Stimulated activated CD8-positive, alpha-beta memory T cell treated with anti-CD3 and anti-CD28 coated beads, Interleukin-12 subunit alpha, Interleukin-12 subunit beta, amount 100 ng/mL, for 1 hour (primary cell): ENCODE measurements around the gene NSG2.
"Not testable (repeated sequence)": the region's sequence is repeated elsewhere in the genome, so short reads cannot be mapped to it uniquely, and the experiment has no call there.

Source experiments
- DNase-seq: peaks from one replicate; pipeline ENCODE4 v3.0.0-alpha.2; 2020; ENCODE audit warnings: low read depth

Gene NSG2

DNA sequence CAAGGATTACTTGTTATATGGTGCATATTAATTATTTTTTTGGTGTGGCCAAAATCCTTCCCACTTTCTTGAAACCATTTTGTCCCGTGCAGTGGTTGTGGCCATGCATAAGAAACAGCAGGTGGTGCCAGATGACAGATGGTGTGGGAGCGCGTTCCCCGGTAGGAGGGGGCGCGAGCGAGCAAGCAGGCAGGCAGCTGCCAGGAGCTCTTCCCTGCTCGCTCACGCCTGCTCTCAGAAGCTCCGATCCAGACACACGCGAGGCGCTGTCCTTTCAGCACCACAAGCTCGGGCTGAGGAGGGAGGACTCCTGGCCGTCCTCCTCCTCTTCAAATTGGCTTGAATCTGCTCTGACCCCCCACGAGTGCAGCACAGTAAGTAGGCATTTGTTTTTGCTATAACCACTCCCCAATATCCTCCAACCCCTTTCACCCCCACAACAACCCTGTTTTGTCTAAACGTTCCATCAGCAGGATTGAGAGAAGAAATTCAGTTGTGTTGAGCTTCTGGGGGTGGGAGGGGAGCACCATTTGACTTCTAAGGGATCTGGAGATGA is at the start of gene NSG2:
TSS of gene NSG2 (plus strand) at position 237 of the 556 bp plus-strand sequence. CDS start 1,050 bp downstream, outside the sequence.
- DNase-seq = no peak

DNA sequence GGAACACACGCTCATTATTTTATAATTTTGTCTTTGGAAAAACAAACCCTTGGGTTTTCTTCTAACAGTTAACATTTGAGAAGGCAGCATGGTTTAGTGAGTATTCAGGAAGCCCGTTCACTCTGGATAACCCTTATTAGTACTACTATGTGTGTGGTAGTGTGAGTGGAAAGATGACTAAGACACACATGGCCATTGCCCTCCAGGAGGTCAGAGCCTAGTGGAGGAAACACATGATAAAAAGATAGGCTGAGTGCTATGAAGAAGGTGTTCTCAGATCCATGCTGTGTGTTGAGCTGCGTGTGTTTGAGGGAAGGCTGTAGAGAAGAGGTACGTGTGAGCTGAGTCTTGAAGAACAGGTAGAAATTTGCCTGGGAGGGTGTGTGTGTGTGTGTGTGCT is 48.2 kb upstream of the NSG2 start:
- no peak for DNase-seq

DNA sequence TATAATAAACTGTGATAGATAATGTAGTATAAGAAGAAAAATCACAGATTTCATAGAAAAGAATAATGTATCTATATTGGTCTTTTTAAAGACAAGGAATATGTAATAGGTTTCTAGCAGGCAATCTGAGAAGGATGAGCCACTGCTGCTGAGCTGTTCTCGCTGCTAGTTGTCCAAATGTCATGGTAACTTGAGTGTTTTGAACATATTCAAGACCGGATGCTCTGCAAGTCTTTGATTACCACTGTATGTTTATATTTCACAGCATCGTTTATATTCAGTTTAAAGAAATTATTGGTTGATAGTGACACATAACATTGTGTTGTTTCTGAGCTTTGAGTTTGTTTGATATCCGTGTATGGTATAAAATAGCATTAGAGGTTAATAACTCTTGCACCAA is 47.0 kb upstream of the NSG2 start:
- no peak for DNase-seq

DNA sequence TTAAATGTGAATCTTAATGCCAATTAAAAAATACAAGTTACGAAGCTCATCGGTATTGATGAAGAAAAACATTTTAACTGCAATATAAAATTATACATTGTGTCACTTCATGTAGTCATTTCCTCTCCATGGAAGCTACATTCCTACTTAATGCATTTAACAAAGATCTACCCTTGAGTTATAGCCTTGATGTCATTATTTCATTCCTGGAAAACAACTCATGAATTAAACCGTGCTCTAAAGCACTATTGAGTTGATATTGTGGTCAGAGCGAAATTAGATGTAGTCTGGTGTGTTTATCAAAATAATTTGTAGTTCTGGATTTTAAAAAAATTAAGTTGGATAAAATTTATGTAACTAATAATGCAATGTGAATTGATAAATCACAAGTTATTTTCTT is 45.4 kb upstream of the NSG2 start:
- no peak for DNase-seq

DNA sequence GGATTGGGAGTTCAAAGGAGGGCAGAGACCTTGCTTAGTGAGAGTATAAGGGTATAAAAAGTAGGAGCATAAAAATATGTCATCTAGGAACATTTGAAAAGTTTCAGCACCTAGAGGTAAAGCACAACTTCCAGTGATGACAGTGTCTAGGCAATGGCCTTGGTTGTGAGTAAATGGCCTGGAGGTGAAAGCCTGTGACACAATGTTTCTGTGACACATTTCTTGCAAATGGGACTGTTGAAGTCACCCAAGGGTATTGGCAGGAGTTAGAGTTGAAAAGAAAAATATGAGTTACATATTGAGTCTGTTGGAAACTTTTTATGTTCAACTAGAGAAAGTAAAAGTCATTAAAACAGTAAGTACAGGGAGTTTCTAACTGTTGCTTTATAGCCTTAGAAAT is 41.7 kb upstream of the NSG2 start:
- no peak for DNase-seq

DNA sequence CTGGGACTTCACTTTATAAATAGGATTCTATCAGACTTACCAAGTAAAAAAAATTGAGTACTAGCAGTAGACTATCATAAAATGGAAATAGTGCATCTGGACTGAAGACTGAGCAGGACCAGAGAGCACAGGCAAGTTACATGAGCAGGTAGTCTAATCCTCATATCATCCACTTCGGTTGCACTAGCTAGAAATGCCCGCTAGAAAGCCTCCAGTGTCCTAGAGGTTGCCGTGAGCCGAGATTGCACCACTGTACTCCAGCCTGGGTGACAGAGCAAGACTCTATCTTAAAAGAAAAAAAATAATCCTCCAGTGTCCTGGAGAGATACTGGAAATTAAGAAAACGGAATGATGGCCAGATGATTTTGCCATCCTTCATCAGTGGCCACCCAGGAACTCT is 36.6 kb upstream of the NSG2 start:
- DNase-seq = no peak

DNA sequence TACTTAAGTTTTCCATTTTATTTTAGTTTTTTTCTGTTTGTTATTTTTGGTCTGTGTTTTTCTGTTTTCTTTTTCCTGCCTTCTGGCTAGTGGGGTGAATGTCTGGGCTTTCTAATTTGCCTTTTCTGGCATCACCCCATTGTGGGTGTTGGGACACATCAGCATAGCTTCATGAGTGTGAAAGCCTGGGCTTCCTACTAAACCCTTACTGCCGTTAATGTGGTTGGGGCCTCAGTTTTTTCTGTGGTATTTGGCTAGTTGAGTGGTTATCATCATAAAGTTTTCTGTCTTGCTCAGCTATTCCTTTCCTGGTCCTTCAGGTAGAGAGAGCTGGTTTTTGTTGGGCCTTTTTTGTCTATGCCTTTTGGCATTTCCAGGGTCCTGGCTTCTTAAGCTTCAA is 35.1 kb upstream of the NSG2 start:
- DNase-seq = no peak

DNA sequence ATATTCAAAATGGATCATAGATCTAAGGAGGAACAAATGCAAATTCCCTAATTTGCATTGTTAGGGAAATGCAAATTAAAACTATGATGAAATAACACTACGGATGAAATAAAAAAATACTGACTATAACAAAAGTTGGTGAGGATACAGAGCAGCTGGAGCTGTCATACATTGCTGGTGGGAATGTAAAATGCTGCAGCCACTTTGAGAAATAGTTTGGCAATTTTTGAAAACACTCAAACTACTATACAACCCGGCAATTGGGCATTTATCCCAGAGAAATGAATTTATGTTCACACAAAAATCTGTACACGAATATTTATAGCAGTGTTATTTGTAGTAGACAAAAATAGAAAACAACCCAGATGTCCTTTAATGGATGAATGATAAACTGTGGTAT is 34.1 kb upstream of the NSG2 start:
- DNase-seq = no peak

DNA sequence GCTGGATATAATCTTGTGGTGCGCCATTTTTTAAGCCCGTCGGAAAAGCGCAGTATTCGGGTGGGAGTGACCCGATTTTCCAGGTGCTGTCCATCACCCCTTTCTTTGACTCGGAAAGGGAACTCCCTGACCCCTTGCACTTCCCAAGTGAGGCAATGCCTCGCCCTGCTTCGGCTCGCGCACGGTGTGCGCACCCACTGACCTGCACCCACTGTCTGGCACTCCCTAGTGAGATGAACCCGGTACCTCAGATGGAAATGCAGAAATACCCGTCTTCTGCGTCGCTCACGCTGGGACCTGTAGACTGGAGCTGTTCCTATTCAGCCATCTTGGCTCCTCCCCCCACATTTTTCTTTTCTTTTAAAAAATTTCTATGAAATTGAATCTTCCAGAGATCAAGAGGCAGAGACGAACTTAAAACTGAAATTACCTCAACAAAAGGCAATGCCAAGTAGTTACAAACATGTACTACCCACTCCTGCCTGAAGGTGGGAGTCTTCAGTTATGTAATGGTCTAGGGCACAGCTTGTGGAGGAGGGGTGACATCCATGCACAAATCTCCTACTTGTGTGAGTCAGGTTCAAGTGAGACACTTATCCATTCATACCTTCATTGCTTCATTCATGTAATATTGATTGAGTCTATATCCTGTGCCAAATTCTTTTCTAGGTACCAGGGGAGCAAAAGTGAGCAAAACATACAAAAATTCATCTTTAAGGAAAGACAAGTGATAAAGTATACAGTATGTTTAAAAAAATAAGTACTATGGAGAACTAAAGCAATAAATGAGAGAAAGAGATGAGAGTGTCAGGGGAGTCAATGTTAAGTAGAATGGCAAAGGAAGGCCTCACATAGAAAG is 25.2 kb upstream of the NSG2 start:
- not testable (repeated sequence) for DNase-seq

DNA sequence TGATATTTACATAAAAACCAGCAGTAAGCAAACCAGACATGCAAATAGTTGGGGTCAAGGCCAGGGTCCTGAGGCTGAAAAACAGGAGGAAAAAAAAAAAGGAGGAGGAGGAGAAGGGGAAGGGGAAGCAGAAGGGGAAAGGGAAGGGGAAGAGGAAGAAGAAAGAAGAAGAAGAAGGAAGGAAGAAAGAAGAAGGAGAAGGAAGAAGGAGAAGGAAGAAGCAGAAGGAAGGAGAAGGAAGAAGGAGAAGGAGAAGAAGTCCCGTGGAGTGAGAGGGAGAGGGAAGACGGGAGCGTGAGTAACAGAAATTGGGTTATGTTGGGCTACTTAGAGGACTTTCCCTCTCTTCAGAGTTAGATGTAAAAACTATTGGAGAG is 24.6 kb upstream of the NSG2 start:
- DNase-seq = no peak

DNA sequence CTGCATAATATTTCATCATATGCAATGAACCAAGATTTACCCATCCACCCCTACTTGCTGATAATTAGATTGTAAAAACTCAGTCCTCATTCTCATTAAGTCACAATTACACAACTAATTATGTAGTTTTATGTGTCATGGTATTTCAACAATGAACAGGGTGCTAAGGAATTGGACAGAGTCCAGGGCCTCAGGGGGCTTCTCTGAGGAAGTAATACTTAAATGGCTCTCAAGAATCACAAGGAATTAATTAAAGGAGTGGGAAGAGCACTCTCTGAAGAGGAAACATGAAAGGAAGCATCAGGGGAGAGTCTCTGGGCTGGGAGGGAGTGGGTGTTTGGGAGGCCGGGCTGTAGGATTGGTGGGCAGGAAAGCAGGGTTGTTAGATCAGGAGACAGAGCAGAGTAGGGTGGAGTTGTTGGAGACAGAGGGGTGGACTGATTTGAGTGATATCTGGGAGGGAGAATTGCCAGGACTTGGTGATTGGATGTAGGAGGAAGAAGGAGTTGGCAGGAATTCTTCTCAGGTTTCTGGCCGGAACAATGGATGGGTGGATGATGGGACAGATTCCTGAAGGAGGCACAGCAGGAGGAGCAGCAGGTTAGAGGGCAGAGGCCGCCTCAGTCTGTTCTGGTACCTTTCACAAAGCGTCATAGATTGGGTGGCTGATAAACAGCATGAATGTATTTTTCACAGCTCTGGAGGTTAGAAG is 23.0 kb upstream of the NSG2 start:
- DNase-seq = no peak

DNA sequence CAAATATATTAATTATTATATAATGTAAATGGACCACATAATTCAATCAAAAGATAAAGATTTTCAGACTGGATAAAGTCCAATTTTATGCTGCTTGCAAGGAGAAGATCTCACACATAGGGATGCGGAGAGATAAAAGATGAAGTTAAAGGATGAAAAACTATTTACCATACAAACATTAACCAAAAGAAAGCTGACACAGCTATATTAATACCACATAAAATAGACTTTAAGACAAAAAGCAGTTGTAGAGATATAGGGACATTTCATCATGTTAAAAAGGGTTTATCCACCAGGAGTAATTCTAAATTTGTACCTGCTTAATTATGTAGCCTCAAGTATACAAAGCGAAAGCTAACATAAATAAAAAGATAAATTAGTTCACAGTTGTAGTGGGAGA is 15.2 kb upstream of the NSG2 start:
- DNase-seq = no peak

DNA sequence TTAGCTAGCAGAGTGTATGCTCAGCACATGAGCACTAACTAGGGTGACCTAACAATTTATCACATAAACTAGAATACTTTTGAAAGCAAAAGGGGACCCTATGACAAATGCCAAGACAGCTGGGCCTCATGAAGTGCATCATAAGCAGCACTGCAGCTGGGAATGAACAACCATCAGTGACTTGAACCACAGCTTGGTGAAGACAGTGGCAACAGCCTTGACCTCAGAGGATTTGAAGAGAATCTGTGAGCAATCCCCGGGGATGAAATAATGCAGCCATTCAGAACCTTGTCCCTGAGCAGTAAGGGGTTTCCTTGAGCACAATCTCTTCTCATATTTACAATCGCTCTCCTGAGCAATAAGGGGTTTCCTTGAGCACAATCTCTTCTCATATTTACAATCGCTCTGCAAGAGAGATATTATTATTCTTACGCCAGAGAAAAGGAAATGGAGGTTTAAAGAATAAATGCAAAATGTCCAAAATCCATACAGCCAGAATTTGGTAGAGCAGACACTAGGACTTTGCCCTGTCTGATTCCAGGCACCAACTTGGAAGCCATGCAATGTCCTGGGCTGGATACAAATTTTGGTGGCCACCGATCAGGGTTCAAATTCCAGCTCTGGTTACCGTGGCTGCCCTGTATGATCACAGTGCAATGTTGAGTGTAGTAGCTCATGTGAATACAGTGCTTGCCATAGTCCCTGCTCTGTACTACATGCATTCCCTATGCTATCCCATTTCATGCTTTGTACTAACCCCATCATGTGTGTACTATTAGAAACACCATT is 846 bp upstream of the NSG2 start:
- no peak for DNase-seq

DNA sequence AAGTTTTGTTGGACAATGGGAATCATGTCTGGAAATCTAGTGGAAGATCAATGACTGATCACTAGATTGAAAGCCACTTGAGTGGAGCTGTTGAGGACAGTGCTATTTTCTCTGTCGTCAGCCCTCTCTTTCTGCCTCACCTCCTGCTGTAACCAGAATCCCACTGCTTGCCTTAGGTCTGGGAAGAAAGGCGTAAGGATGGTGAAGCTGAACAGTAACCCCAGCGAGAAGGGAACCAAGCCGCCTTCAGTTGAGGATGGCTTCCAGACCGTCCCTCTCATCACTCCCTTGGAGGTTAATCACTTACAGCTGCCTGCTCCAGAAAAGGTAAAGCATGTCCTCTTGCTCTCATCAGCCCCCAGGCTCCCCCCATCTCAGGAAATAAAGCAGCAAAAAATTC is 1.1 kb downstream of the NSG2 start:
- no peak for DNase-seq

DNA sequence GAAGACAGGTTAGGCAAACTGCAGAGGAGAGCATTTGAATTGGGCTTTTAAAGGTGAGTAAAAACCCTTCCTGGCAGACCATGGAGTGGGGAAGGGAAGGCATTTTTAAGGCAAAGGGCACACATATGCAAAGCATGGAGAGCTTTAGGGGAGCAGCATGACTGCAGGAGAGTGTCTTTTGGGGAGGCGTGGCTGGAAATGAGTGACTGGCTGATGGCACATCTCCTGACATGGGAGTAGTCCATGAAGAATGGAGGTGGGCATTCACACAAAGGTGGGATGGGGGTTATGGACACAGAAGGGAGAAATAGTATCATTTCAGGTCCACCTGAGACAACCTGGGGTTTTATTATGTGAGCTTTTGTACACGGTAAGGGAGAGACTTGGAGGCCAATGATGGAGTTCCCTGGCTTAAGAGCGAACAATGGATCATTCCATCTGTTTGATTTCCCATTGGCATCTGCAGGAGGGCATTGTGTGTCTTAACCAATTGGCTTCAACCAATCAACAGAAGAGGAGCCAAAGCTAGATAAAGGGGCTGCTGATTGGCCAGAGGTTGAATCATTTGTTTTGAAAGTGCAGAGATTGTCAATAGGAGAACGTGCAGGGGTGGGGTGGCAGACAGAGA is 2.1 kb downstream of the NSG2 start:
- DNase-seq = no peak

DNA sequence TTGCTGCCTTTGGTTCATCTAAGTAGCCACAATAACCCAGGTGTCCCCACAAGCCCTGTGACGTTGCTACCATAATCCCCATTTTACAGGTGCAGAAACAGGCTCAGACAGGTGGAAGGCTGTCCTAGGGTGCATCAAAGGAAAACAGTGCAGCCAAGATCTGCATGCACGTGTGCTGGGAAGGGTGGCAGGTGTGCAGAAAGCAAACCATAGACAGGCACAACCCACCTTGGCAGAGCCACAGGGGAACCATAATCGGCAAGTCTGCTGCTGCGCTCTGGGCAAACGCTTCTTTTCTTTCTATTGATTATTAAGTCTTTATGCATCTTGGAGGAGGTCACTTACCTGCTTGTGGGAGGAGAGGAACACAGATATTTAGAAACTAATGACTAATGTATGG is 7.1 kb downstream of the NSG2 start:
- DNase-seq = no peak

DNA sequence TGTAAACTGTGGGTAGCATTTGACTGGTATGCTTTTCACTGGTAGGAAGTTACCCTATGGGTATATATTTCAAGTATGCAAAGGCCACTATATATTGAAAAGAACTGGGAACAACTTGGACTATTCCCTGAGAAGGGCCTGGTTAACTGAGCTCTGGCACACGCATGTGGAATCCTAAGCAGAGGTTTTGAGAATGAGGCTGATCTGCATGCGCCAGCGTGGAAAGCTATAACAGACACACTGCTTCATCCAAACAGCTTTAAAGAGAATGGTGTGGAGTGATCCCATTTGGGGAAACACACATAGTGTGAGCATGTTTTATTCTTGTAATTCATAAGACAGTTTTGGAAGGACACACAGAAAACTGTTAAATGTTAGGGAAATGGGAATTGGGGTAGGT is 8.4 kb downstream of the NSG2 start:
- DNase-seq = no peak

DNA sequence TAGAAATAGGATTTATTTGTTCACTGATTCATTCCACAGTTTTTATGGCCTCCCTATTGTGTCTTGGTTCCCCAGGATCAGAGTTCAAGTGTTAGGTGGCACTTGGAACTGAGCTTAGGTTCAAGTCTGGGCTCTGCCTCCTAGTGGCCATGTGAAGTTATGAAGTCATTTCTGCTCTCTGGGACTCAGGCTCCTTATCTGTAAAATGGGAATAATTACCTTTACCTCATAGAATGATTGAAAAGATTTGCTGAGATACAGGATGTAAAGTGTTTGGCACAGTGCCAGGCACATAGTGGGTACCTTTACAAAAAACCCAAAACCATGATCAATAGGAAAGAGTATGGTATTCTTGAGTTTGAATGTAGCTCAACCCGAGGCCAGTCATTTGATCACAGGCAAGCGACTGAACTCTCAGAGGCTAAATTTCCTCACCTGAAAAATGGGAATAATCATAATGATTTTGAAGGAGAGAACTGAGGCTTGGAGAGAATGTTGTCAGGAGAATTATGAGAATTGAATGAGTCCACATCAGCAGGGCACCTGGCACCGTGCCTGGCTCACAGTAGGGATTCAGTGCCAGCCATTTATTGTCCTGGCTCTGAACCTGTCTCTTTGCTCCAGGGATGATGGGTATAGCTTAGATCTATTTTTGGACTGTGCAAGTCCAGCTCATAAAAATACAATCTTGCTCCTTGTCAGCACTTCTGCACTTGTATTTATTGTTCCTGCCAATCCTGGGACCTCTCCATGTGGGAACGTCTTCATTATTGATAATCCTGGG is 10.8 kb downstream of the NSG2 start:
- no peak for DNase-seq

DNA sequence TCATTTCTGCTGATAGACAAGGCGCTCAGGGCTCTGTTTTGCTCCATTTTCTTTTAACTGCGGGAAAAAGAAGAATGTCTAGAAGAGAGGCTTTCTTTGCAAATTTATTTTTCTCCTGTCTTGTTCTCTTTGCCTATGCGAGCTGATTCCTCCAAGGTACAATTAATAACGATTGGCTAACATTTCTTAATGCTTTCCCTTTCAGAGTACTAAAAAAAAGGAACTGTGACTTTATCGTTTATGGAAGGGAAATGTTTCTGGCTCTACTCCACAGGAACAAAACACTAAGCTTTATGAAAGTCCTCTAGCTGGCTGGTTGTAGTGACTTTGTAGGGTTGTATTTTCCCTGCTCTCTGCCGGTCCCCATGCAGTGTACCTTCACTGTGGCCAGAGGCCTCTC is 11.7 kb downstream of the NSG2 start:
- no peak for DNase-seq

DNA sequence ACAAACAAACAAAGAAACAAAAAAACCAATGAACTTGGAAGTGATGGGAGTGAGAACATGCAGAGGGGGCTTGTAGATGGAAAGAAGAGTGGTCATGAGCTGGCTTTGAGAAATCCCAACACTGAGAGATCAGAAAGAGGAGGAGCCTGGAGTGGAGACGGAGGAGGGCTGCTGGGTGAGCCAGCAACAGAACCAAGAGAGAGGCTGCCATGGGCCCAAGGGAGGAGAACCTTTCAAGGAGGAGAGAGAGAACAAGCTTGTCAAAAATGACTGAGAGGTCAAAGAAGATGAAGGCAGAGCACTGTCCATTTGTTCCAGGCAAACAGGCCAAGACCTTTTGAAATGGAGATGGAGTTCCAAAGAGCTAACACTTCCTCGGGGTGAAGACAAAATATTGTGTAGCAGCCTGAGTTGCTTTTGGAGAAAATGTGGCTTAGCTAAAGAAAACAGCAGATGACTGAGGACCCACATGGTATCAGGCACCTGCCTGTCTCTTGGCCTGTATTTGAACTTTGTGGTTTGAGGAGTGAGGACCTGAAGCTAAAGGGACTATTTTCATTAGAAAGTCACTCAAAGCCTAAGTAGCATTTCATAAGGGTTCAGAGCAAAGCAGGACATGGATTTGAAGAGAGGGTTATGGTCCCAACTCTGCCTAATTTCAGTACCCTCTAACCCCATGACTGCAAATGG is 13.1 kb downstream of the NSG2 start:
- no peak for DNase-seq

DNA sequence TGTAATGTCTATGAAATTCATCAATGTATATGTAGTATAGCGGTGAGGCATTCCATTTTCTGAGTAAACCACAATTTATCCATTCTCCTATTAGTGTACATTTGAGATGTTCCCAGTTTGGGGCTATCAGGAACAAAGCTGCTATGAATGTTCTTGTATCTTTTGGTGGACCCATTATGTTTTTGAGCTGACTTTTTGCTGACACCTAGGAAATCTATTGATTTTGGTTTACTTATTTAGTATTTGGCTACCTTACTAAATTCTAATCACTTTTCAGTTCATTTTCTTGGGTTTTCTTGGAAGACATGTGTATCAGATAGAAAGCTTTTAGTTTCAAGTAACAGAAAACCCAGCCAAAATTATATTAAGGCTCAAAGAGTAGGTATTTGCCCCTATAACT is 13.7 kb downstream of the NSG2 start:
- no peak for DNase-seq
